HepG2 (cell line): ENCODE data around the gene MAP2K7.

ENCODE experiments used
- CAMTA2 ChIP-seq: sonication (generic); formaldehyde crosslinking; IDR thresholded peaks from 2 replicates; pipeline ENCODE4 v1.4.0; 2020; ENCODE audit warnings: mild to moderate bottlenecking, missing genetic modification reagents, borderline replicate concordance
- CHD2 ChIP-seq: IDR thresholded peaks from 2 replicates; pipeline ENCODE4 v1.6.1; 2011; ENCODE audit warnings: low read depth, low read length, improper control_type of control experiment
- ELF4 ChIP-seq: sonication (generic); formaldehyde crosslinking; IDR thresholded peaks from 2 replicates; pipeline ENCODE4 v1.5.0; 2020; ENCODE audit warnings: missing genetic modification reagents, mild to moderate bottlenecking, moderate library complexity, borderline replicate concordance
- ESRRA ChIP-seq: sonication (generic); formaldehyde crosslinking; IDR thresholded peaks from 2 replicates; pipeline ENCODE4 v1.5.1; 2020; ENCODE audit warnings: mild to moderate bottlenecking, low read depth, missing genetic modification reagents
- FOXJ3 ChIP-seq: sonication (generic); formaldehyde crosslinking; IDR thresholded peaks from 2 replicates; pipeline ENCODE4 v1.4.0; 2020; ENCODE audit warnings: missing genetic modification reagents, mild to moderate bottlenecking, borderline replicate concordance
- IKZF1 ChIP-seq: fragments of 450-650 bp; IDR thresholded peaks from 2 replicates; pipeline ENCODE4 v1.7.1; 2016
- MED8 ChIP-seq: sonication (generic); formaldehyde crosslinking; IDR thresholded peaks from 2 replicates; pipeline ENCODE4 v1.8.1; 2023; ENCODE audit warnings: mild to moderate bottlenecking, missing genetic modification reagents; ENCODE audit not compliant: insufficient replicate concordance
- PAX8 ChIP-seq: sonication (generic); formaldehyde crosslinking; IDR thresholded peaks from 2 replicates; pipeline ENCODE4 v1.8.0; 2022; ENCODE audit warnings: mild to moderate bottlenecking, missing genetic modification reagents, borderline replicate concordance
- POLR2A ChIP-seq, 2 experiments: IDR thresholded peaks; 2 replicates each; pipeline ENCODE4 v1.6.1; 2011; ENCODE audit warnings: low read depth in 2 of 2, low read length in 2 of 2, mild to moderate bottlenecking in 1 of 2, moderate library complexity in 1 of 2; ENCODE audit not compliant: insufficient read depth in 1 of 2
- RELA ChIP-seq: sonication (generic); formaldehyde crosslinking; IDR thresholded peaks from 2 replicates; pipeline ENCODE4 v1.4.0; 2020; ENCODE audit warnings: missing genetic modification reagents
- SMAD3 ChIP-seq: sonication (generic); formaldehyde crosslinking; IDR thresholded peaks from 2 replicates; pipeline ENCODE4 v1.4.0; 2020; ENCODE audit warnings: missing genetic modification reagents
- ZNF263 ChIP-seq: sonication (generic); formaldehyde crosslinking; IDR thresholded peaks from 2 replicates; pipeline ENCODE4 v1.4.0; 2020; ENCODE audit warnings: missing genetic modification reagents
- ZSCAN29 ChIP-seq: sonication (generic); formaldehyde crosslinking; conservative IDR thresholded peaks from 2 replicates; pipeline ENCODE4 v1.4.0; 2020; ENCODE audit warnings: mild to moderate bottlenecking, missing genetic modification reagents

DNA sequence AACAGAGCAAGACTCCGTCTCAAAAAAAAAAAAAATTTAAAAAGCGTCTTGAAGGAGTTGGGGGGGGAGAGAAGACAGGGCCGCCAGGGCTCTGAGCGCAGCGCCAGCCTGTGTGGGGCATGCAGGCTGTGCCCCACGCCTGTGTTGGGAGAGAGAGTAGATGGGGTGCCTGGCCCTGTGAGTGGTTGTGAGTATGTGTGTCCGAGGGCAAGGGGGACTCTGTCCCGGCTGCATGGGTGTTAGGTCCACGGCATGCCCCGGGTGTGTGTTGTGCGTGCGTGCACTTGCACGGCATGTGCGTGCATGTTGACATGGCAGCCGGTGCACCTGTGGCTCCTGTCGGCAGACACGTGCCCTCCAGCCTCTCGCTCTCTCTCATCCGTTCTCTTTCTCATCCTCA is 3.4 kb downstream of the MAP2K7 start:
- TF ChIP-seq IKZF1 (no peak), PAX8 (no peak), ESRRA (CRISPR knock-in tag) (no peak), FOXJ3 (no peak), MED8 (CRISPR knock-in tag) (no peak), POLR2A (IDR thresholded peaks at IDR 0.05; ENCODE audit: insufficient read depth in 1 of 2, low read depth in 2 of 2, low read length in 2 of 2) (peak in 1 of 2 experiments; percentile 35; a peak in 2 of 4 replicates), ZNF263 (CRISPR knock-in tag) (no peak), SMAD3 (CRISPR knock-in tag) (no peak), RELA (CRISPR knock-in tag) (no peak), ELF4 (CRISPR knock-in tag) (no peak), ZSCAN29 (no peak), CAMTA2 (no peak), CHD2 (no peak)
